Measurements from ENCODE around the gene CCNY. TPM values are rescaled to one million over a fixed set of nuclear protein-coding genes. Genes with fewer than 3 reads are reported as not detected.

Gene CCNY
- total and polyA plus RNA-seq, 5 donors: 27.7 to 72.1 (median 64.3) TPM

GRCh38 chr10:35459449-35459847, 123.1 kb downstream of the CCNY start:
- intact Hi-C loops (cut with DNase I): no loop called here
- ATAC-seq (no peak), DNase-seq (no peak)
- WGBS: 97% methylated on average over 2 of the region's 2 CpGs
- Histone ChIP-seq H3K4me1 (ENCODE audit: control insufficient read depth, insufficient read depth, low read length) (peaks cover 43% of the 10 kb centered on the region), H3K9me3 (ENCODE audit: control insufficient read depth, low read length) (no peaks in the 10 kb centered on the region), H3K27ac (ENCODE audit: low read length) (no peak overlapping the region), H3K27me3 (ENCODE audit: control insufficient read depth, insufficient read depth) (no peaks in the 10 kb centered on the region), H3K4me3 (ENCODE audit: low read length) (no peak overlapping the region)

- Histone ChIP-seq H3K4me1 (ENCODE audit: control insufficient read depth, insufficient read depth, low read length) (peaks cover 43% of the 10 kb centered on the region), H3K4me3 (ENCODE audit: low read length) (no peak overlapping the region), H3K27me3 (ENCODE audit: control insufficient read depth, insufficient read depth) (no peaks in the 10 kb centered on the region), H3K9me3 (ENCODE audit: control insufficient read depth, low read length) (no peaks in the 10 kb centered on the region), H3K27ac (ENCODE audit: low read length) (no peak overlapping the region)
- intact Hi-C loops (cut with DNase I): no loop called here
- DNase-seq (no peak), ATAC-seq (no peak)
- 58% methylated on average over 2 of the region's 2 CpGs for WGBS
Observed at GRCh38 chr10:35460852-35461460, 124.6 kb downstream of the CCNY start.

- 60% methylated on average over 5 of the region's 5 CpGs for WGBS
- ATAC-seq (peak; percentile 40 to 54), DNase-seq (no peak)
- Histone ChIP-seq H3K27ac (ENCODE audit: low read length) (no peak overlapping the region), H3K4me3 (ENCODE audit: low read length) (no peak overlapping the region), H3K9me3 (ENCODE audit: control insufficient read depth, low read length) (no peaks in the 10 kb centered on the region), H3K4me1 (ENCODE audit: control insufficient read depth, insufficient read depth, low read length) (peaks cover 51% of the 10 kb centered on the region), H3K27me3 (ENCODE audit: control insufficient read depth, insufficient read depth) (no peaks in the 10 kb centered on the region)
- intact Hi-C loops (cut with DNase I): no loop called here
Observed at GRCh38 chr10:35462491-35462934, 126.2 kb downstream of the CCNY start.

GRCh38 chr10:35463105-35463867, 127.0 kb downstream of the CCNY start:
- H3K27ac ChIP-seq (ENCODE audit: low read length): no peak overlapping the region

GRCh38 chr10:35463878-35464277, 127.6 kb downstream of the CCNY start:
- Histone ChIP-seq H3K4me1 (ENCODE audit: control insufficient read depth, insufficient read depth, low read length) (peaks cover 47% of the 10 kb centered on the region), H3K27ac (ENCODE audit: low read length) (peak overlapping the region; percentile 28), H3K27me3 (ENCODE audit: control insufficient read depth, insufficient read depth) (no peaks in the 10 kb centered on the region), H3K4me3 (ENCODE audit: low read length) (no peak overlapping the region), H3K9me3 (ENCODE audit: control insufficient read depth, low read length) (no peaks in the 10 kb centered on the region)
- ATAC-seq: no peak
- WGBS: 63% methylated on average over 3 of the region's 3 CpGs
- no peak for DNase-seq
- intact Hi-C loops (cut with DNase I): no loop called here

More at GRCh38 chr10:35463105-35463867, 127.0 kb downstream of the CCNY start:
- no peaks in the 10 kb centered on the region for H3K9me3 ChIP-seq (ENCODE audit: control insufficient read depth, low read length)
- H3K27me3 ChIP-seq (ENCODE audit: control insufficient read depth, insufficient read depth): no peaks in the 10 kb centered on the region
- 55% methylated on average over 3 of the region's 3 CpGs for WGBS
- H3K4me3 ChIP-seq (ENCODE audit: low read length): no peak overlapping the region
- H3K4me1 ChIP-seq (ENCODE audit: control insufficient read depth, insufficient read depth, low read length): peaks cover 49% of the 10 kb centered on the region
- DNase-seq: no peak
- no peak for ATAC-seq
- intact Hi-C loops (cut with DNase I): no loop called here

- H3K4me3 ChIP-seq (ENCODE audit: low read length): no peak overlapping the region
- ATAC-seq: no peak
- no peak for DNase-seq
- no peak overlapping the region for H3K27ac ChIP-seq (ENCODE audit: low read length)
- WGBS: 86% methylated on average over 11 of the region's 11 CpGs
- peaks cover 43% of the 10 kb centered on the region for H3K4me1 ChIP-seq (ENCODE audit: control insufficient read depth, insufficient read depth, low read length)
- H3K27me3 ChIP-seq (ENCODE audit: control insufficient read depth, insufficient read depth): no peaks in the 10 kb centered on the region
- intact Hi-C loops (cut with DNase I): no loop called here
- H3K9me3 ChIP-seq (ENCODE audit: control insufficient read depth, low read length): no peaks in the 10 kb centered on the region
Observed at GRCh38 chr10:35464825-35465456, 128.6 kb downstream of the CCNY start.

- Histone ChIP-seq H3K4me1 (ENCODE audit: control insufficient read depth, insufficient read depth, low read length) (peaks cover 49% of the 10 kb centered on the region), H3K4me3 (ENCODE audit: low read length) (no peak overlapping the region), H3K27ac (ENCODE audit: low read length) (peak overlapping the region; percentile 13), H3K9me3 (ENCODE audit: control insufficient read depth, low read length) (no peaks in the 10 kb centered on the region), H3K27me3 (ENCODE audit: control insufficient read depth, insufficient read depth) (no peaks in the 10 kb centered on the region)
- ATAC-seq (no peak), DNase-seq (no peak)
- WGBS: 65% methylated on average over 5 of the region's 5 CpGs
- intact Hi-C loops (cut with DNase I): no loop called here
Observed at GRCh38 chr10:35465673-35466072, 129.4 kb downstream of the CCNY start.

GRCh38 chr10:35466170-35466569, 129.9 kb downstream of the CCNY start:
- WGBS: 84% methylated on average over 5 of the region's 5 CpGs
- no peaks in the 10 kb centered on the region for H3K9me3 ChIP-seq (ENCODE audit: control insufficient read depth, low read length)
- ATAC-seq (no peak), DNase-seq (no peak)
- H3K27me3 ChIP-seq (ENCODE audit: control insufficient read depth, insufficient read depth): no peaks in the 10 kb centered on the region
- H3K27ac ChIP-seq (ENCODE audit: low read length): no peak overlapping the region
- peaks cover 48% of the 10 kb centered on the region for H3K4me1 ChIP-seq (ENCODE audit: control insufficient read depth, insufficient read depth, low read length)
- no peak overlapping the region for H3K4me3 ChIP-seq (ENCODE audit: low read length)
- intact Hi-C loops (cut with DNase I): no loop called here

- DNase-seq (no peak), ATAC-seq (no peak)
- Histone ChIP-seq H3K27ac (ENCODE audit: low read length) (no peak overlapping the region), H3K9me3 (ENCODE audit: control insufficient read depth, low read length) (no peaks in the 10 kb centered on the region), H3K4me3 (ENCODE audit: low read length) (no peak overlapping the region), H3K4me1 (ENCODE audit: control insufficient read depth, insufficient read depth, low read length) (peaks cover 46% of the 10 kb centered on the region), H3K27me3 (ENCODE audit: control insufficient read depth, insufficient read depth) (no peaks in the 10 kb centered on the region)
- intact Hi-C loops (cut with DNase I): no loop called here
- WGBS: over 99% methylated on average over 4 of the region's 4 CpGs
Observed at GRCh38 chr10:35466661-35467060, 130.4 kb downstream of the CCNY start.

- no peaks in the 10 kb centered on the region for H3K27me3 ChIP-seq (ENCODE audit: control insufficient read depth, insufficient read depth)
- no peak overlapping the region for H3K27ac ChIP-seq (ENCODE audit: low read length)
- intact Hi-C loops (cut with DNase I): no loop called here
- H3K4me1 ChIP-seq (ENCODE audit: control insufficient read depth, insufficient read depth, low read length): peaks cover 44% of the 10 kb centered on the region
- DNase-seq: no peak
- ATAC-seq: peak in 1 of 2 donors; percentile 22
- H3K9me3 ChIP-seq (ENCODE audit: control insufficient read depth, low read length): no peaks in the 10 kb centered on the region
- no peak overlapping the region for H3K4me3 ChIP-seq (ENCODE audit: low read length)
Observed at GRCh38 chr10:35467186-35467585, 130.9 kb downstream of the CCNY start.

GRCh38 chr10:35470248-35470924, 134.1 kb downstream of the CCNY start:
- H3K27ac ChIP-seq (ENCODE audit: low read length): no peak overlapping the region
- ATAC-seq: peak; percentile 71 to 83

More at GRCh38 chr10:35470248-35470924, 134.1 kb downstream of the CCNY start:
- 63% methylated on average over 9 of the region's 9 CpGs for WGBS
- H3K9me3 ChIP-seq (ENCODE audit: control insufficient read depth, low read length): no peaks in the 10 kb centered on the region
- H3K4me1 ChIP-seq (ENCODE audit: control insufficient read depth, insufficient read depth, low read length): peaks cover 27% of the 10 kb centered on the region
- intact Hi-C loops (cut with DNase I): no loop called here
- H3K27me3 ChIP-seq (ENCODE audit: control insufficient read depth, insufficient read depth): no peaks in the 10 kb centered on the region
- H3K4me3 ChIP-seq (ENCODE audit: low read length): no peak overlapping the region
- DNase-seq: peak in 2 of 3 donors; percentile 74 to 77
